SK-N-SH (cell line): ENCODE data around the gene TRAT1. TPM values are rescaled to one million over a fixed set of nuclear protein-coding genes. Genes with fewer than 3 reads are reported as not detected.
A peak's percentile ranks its signal among the peaks of the same experiment; 100 is the strongest.

Source experiments
- CTCF ChIA-PET: fragments of 300-600, 350-600 bp; formaldehyde crosslinking; extraction: SDS; loops from one replicate; lab custom pipeline; 2021; lab: Yijun Ruan, JAX
- POLR2A ChIA-PET: fragments of 350-600 bp; sonication (Branson Sonifier 250); formaldehyde crosslinking; extraction: SDS; loops from one replicate; lab custom pipeline; 2020; ENCODE audit warnings: antibody characterized with exemption, inconsistent platforms; lab: Yijun Ruan, JAX
- DNase-seq: peaks from one replicate; pipeline ENCODE4 v3.0.0; 2012
- H2AFZ ChIP-seq: fragments of 200-600 bp; sonication (generic); 2 replicates; pipeline ENCODE4 v1.8.1; 2016; ENCODE audit warnings: antibody characterized with exemption, mild to moderate bottlenecking, low read depth
- H3F3A ChIP-seq: fragments of 200-600 bp; sonication (generic); replicated peaks from 2 replicates; pipeline ENCODE3; 2016; ENCODE audit warnings: antibody characterized with exemption, mild to moderate bottlenecking; ENCODE audit not compliant: insufficient read depth
- H3K27ac ChIP-seq, 2 experiments: fragments of 200-500 bp in 1 of 2; fragments of 200-600 bp in 1 of 2; sonication (Bioruptor generic) in 1 of 2; sonication (generic), shearing (Covaris generic) in 1 of 2; 2 replicates each; pipeline versions ENCODE4 v1.5.1 to v1.6.1; 2014 to 2016; ENCODE audit warnings: low read depth in 2 of 2, inconsistent platforms in 1 of 2, low read length in 1 of 2, mild to moderate bottlenecking in 1 of 2, mixed read lengths in 1 of 2
- H3K27me3 ChIP-seq: fragments of 200-600 bp; sonication (generic), shearing (Covaris generic); 2 replicates; pipeline ENCODE4 v1.6.1; 2016; ENCODE audit warnings: mixed run types; ENCODE audit not compliant: insufficient read depth
- H3K36me3 ChIP-seq, 2 experiments: fragments of 200-500 bp in 1 of 2; fragments of 200-600 bp in 1 of 2; sonication (Bioruptor generic) in 1 of 2; sonication (generic) in 1 of 2; replicated peaks in 1 of 2; 2 replicates each; pipeline versions ENCODE3 to v1.5.1; 2014 to 2016; ENCODE audit warnings: low read length in 1 of 2, mild to moderate bottlenecking in 1 of 2; ENCODE audit not compliant: insufficient read depth in 2 of 2, control insufficient read depth in 1 of 2
- H3K4me1 ChIP-seq, 2 experiments: fragments of 200-500 bp in 1 of 2; fragments of 200-600 bp in 1 of 2; sonication (Bioruptor generic) in 1 of 2; sonication (generic), shearing (Covaris generic) in 1 of 2; 2 replicates each; pipeline versions ENCODE4 v1.5.1 to v1.6.1; 2014 to 2016; ENCODE audit warnings: low read depth in 1 of 2, low read length in 1 of 2, mixed run types in 1 of 2; ENCODE audit not compliant: insufficient read depth in 2 of 2, control insufficient read depth in 1 of 2
- H3K4me2 ChIP-seq: fragments of 200-600 bp; sonication (generic), shearing (Covaris generic); 2 replicates; pipeline ENCODE4 v1.6.1; 2017; ENCODE audit warnings: mixed run types
- H3K4me3 ChIP-seq, 2 experiments: fragments of 200-500 bp in 1 of 2; fragments of 200-600 bp in 1 of 2; sonication (Bioruptor generic) in 1 of 2; sonication (generic), shearing (Covaris generic) in 1 of 2; 2 replicates each; pipeline versions ENCODE4 v1.5.1 to v1.8.1; 2014 to 2016; ENCODE audit warnings: low read depth in 2 of 2, inconsistent platforms in 1 of 2, low read length in 1 of 2, mild to moderate bottlenecking in 1 of 2, mixed read lengths in 1 of 2, moderate library complexity in 1 of 2
- H3K79me2 ChIP-seq: fragments of 200-600 bp; sonication (generic); 2 replicates; pipeline ENCODE4 v1.8.1; 2017; ENCODE audit warnings: mild to moderate bottlenecking; ENCODE audit not compliant: insufficient read depth
- H3K9ac ChIP-seq: fragments of 200-600 bp; sonication (generic); 2 replicates; pipeline ENCODE4 v1.6.1; 2017; ENCODE audit warnings: mixed run types
- H3K9me2 ChIP-seq: fragments of 200-600 bp; sonication (generic); 2 replicates; pipeline ENCODE4 v1.6.1; 2017; ENCODE audit warnings: mixed run types
- H3K9me3 ChIP-seq: fragments of 200-600 bp; sonication (generic); 2 replicates; pipeline ENCODE4 v1.6.1; 2017; ENCODE audit warnings: mixed run types, mild to moderate bottlenecking, moderate library complexity
- H4K20me1 ChIP-seq: fragments of 200-600 bp; sonication (generic); 2 replicates; pipeline ENCODE4 v1.6.1; 2017; ENCODE audit warnings: mild to moderate bottlenecking, mixed run types; ENCODE audit not compliant: insufficient read depth
- CHD2 ChIP-seq: fragments of 150-350 bp; IDR thresholded peaks from 2 replicates; pipeline ENCODE4 v1.6.1; 2018; ENCODE audit warnings: low read length; ENCODE audit not compliant: partially characterized antibody
- ELF1 ChIP-seq: IDR thresholded peaks from 2 replicates; pipeline ENCODE4 v1.4.0; 2012
- EZH2phosphoT487 ChIP-seq: fragments of 200-600 bp; sonication (generic); IDR thresholded peaks from 2 replicates; pipeline ENCODE4 v1.6.1; 2017; ENCODE audit warnings: low read depth, mixed run types, mild to moderate bottlenecking, antibody characterized with exemption, moderate library complexity, borderline replicate concordance
- FOSL2 ChIP-seq: IDR thresholded peaks from 2 replicates; pipeline ENCODE4 v1.4.0; 2012; ENCODE audit warnings: low read depth, mild to moderate bottlenecking, moderate library complexity, borderline replicate concordance
- FOXJ3 ChIP-seq: sonication (generic); formaldehyde crosslinking; IDR thresholded peaks from 2 replicates; pipeline ENCODE4 v1.5.1; 2020; ENCODE audit warnings: mild to moderate bottlenecking, missing genetic modification reagents
- FOXM1 ChIP-seq: IDR thresholded peaks from 2 replicates; pipeline ENCODE4 v1.4.0; 2012; ENCODE audit warnings: low read depth, mild to moderate bottlenecking
- GABPA ChIP-seq: IDR thresholded peaks from 2 replicates; pipeline ENCODE4 v1.4.0; 2012; ENCODE audit warnings: low read depth, mild to moderate bottlenecking
- NFIC ChIP-seq: IDR thresholded peaks from 2 replicates; pipeline ENCODE4 v1.4.0; 2012; ENCODE audit warnings: borderline replicate concordance
- NRF1 ChIP-seq: IDR thresholded peaks from 2 replicates; pipeline ENCODE4 v1.6.1; 2012; ENCODE audit warnings: low read depth, mild to moderate bottlenecking, low read length
- RAD21 ChIP-seq: IDR thresholded peaks from 2 replicates; pipeline ENCODE4 v1.6.1; 2012; ENCODE audit warnings: mild to moderate bottlenecking, low read length
- RCOR1 ChIP-seq: fragments of 150-350 bp; IDR thresholded peaks from 2 replicates; pipeline ENCODE4 v1.6.1; 2017; ENCODE audit warnings: antibody characterized with exemption, low read length
- REST ChIP-seq: IDR thresholded peaks from 2 replicates; pipeline ENCODE4 v1.6.1; 2012; ENCODE audit warnings: mild to moderate bottlenecking, low read depth, low read length, moderate library complexity
- RXRA ChIP-seq: IDR thresholded peaks from 2 replicates; pipeline ENCODE4 v1.4.0; 2012; ENCODE audit warnings: low read depth, mild to moderate bottlenecking, borderline replicate concordance
- SIN3A ChIP-seq: IDR thresholded peaks from 2 replicates; pipeline ENCODE4 v1.6.1; 2012; ENCODE audit warnings: low read depth, mild to moderate bottlenecking, low read length, moderate library complexity, borderline replicate concordance
- SMC3 ChIP-seq: IDR thresholded peaks from 2 replicates; pipeline ENCODE4 v1.6.1; 2012; ENCODE audit warnings: low read depth, low read length, improper control_type of control experiment
- TAF1 ChIP-seq: IDR thresholded peaks from 2 replicates; pipeline ENCODE4 v1.6.1; 2012; ENCODE audit warnings: low read depth, mild to moderate bottlenecking, low read length, moderate library complexity, borderline replicate concordance
- TCF12 ChIP-seq: IDR thresholded peaks from 2 replicates; pipeline ENCODE4 v1.4.0; 2012
- TEAD4 ChIP-seq: IDR thresholded peaks from 2 replicates; pipeline ENCODE4 v1.4.0; 2012; ENCODE audit warnings: mild to moderate bottlenecking, borderline replicate concordance; ENCODE audit not compliant: insufficient read depth
- WGBS: methylation state at CpG from one replicate; pipeline ENCODE4 v1.1.6; 2017; ENCODE audit warnings: low lambda C conversion rate; 5-methylcytosine and 5-hydroxymethylcytosine counted together
- polyA plus RNA-seq, 3 experiments: library from polyadenylated mRNA; depleted of rRNA; stranded (reverse); fragments of >200 nt; gene quantifications; 2 replicates each; pipeline ENCODE4 v1.2.3, GENCODE V29; 2012
- TF ChIP-seq, protein P1 (sequence below): fragments of 200-600 bp; sonication (generic); IDR thresholded peaks from 2 replicates; pipeline ENCODE4 v1.6.1; 2017; ENCODE audit warnings: antibody characterized with exemption, mild to moderate bottlenecking, moderate library complexity

TRAT1 gene
- polyA plus RNA-seq, 1 of the 3 experiments (the other 2 are of a cell fraction) = not detected

- 62% methylated on average over 4 of the region's 4 CpGs for WGBS
- TF ChIP-seq REST (no peak), NFIC (no peak), TEAD4 (no peak), ELF1 (no peak), RCOR1 (no peak), TCF12 (no peak), CHD2 (no peak), SIN3A (no peak), RAD21 (no peak), GABPA (no peak), TAF1 (no peak)
- TF ChIP-seq, protein P1, sequence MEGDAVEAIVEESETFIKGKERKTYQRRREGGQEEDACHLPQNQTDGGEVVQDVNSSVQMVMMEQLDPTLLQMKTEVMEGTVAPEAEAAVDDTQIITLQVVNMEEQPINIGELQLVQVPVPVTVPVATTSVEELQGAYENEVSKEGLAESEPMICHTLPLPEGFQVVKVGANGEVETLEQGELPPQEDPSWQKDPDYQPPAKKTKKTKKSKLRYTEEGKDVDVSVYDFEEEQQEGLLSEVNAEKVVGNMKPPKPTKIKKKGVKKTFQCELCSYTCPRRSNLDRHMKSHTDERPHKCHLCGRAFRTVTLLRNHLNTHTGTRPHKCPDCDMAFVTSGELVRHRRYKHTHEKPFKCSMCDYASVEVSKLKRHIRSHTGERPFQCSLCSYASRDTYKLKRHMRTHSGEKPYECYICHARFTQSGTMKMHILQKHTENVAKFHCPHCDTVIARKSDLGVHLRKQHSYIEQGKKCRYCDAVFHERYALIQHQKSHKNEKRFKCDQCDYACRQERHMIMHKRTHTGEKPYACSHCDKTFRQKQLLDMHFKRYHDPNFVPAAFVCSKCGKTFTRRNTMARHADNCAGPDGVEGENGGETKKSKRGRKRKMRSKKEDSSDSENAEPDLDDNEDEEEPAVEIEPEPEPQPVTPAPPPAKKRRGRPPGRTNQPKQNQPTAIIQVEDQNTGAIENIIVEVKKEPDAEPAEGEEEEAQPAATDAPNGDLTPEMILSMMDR = no peak
Observed at GRCh38 chr3:108806316-108806715, 16.3 kb upstream of the TRAT1 start.

GRCh38 chr3:108818404-108818803, 4.2 kb upstream of the TRAT1 start:
- no peak overlapping the region for H3K27ac ChIP-seq
- no peaks in the 10 kb centered on the region for H3F3A ChIP-seq
- no peak overlapping the region for H2AFZ ChIP-seq
- peak; percentile 6 for DNase-seq
- no peak overlapping the region for H3K9ac ChIP-seq
- no peak overlapping the region for H3K4me3 ChIP-seq
- H3K4me2 ChIP-seq = no peak overlapping the region
- H3K36me3 ChIP-seq = no peaks in the 10 kb centered on the region
- ChIA-PET POLR2A (no interaction called here), CTCF (no interaction called here)
- H4K20me1 ChIP-seq = no peaks in the 10 kb centered on the region
- H3K9me2 ChIP-seq = no peaks in the 10 kb centered on the region
- H3K27me3 ChIP-seq = no peaks in the 10 kb centered on the region
- no peaks in the 10 kb centered on the region for H3K9me3 ChIP-seq
- H3K4me1 ChIP-seq = no peaks in the 10 kb centered on the region
- H3K79me2 ChIP-seq = no peaks in the 10 kb centered on the region
- WGBS = 12% methylated on average over 2 of the region's 2 CpGs
- TF ChIP-seq FOXM1 (no peak), RAD21 (peak; percentile 43), NRF1 (no peak), SMC3 (peak; percentile 9; the same call in 1 of the 2 replicates), EZH2phosphoT487 (no peak), FOXJ3 (CRISPR knock-in tag) (no peak), CHD2 (no peak), FOSL2 (no peak), RXRA (no peak)
- TF ChIP-seq, protein P1 = peak; percentile 45; the same call in 1 of the 2 replicates

More at GRCh38 chr3:108806316-108806715, 16.3 kb upstream of the TRAT1 start:
- no peaks in the 10 kb centered on the region for H3K9me2 ChIP-seq
- H3K27ac ChIP-seq = no peak overlapping the region
- H3K36me3 ChIP-seq = no peaks in the 10 kb centered on the region
- H3K9ac ChIP-seq = no peak overlapping the region
- no peak overlapping the region for H3K4me2 ChIP-seq
- H3K4me1 ChIP-seq = no peaks in the 10 kb centered on the region
- H2AFZ ChIP-seq = no peak overlapping the region
- DNase-seq = no peak
- H3K9me3 ChIP-seq = no peaks in the 10 kb centered on the region
- no peak overlapping the region for H3K4me3 ChIP-seq
- no peaks in the 10 kb centered on the region for H4K20me1 ChIP-seq
- H3F3A ChIP-seq = no peaks in the 10 kb centered on the region
- no peaks in the 10 kb centered on the region for H3K27me3 ChIP-seq
- ChIA-PET POLR2A (no interaction called here), CTCF (no interaction called here)
- H3K79me2 ChIP-seq = no peaks in the 10 kb centered on the region
